ENCODE measurements around the gene PDE4D. TPM values are rescaled to one million over a fixed set of nuclear protein-coding genes. Genes with fewer than 3 reads are reported as not detected.

The PDE4D gene
- total and polyA plus RNA-seq, 3 donors from 2014 or later, result 7.8 to 13.9 (median 8.7) TPM

DNA sequence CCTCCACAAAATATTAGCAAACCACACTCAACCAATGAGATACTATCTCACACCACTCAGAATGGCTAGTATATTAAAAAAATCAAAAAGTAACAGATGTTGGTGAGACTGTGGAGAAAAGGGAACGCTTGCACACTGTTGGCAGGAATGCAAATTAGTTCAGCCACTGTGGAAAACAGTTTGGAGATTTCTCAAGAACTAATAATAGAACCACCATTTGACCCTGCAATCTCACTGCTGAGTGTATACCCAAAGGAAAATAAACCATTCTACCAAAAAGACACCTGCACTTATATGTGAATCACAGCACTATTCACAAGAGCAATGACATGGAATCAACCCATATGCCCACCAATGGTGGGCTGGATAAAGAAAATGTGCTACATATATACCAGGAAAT is 393.5 kb downstream of the PDE4D start:
- whole genome bisulfite sequencing, 2 donors, result 35 to 37% methylated on average over 1 of the region's 1 CpG
- intact Hi-C loops (cut with DNase I; ENCODE audit: low total_unique reads), result loop anchor here (10.0 kb wide), 1 partner anchor 175 kb away; no protein-coding TSS in a partner anchor
- H3K27ac ChIP-seq, result no peak overlapping the region

DNA sequence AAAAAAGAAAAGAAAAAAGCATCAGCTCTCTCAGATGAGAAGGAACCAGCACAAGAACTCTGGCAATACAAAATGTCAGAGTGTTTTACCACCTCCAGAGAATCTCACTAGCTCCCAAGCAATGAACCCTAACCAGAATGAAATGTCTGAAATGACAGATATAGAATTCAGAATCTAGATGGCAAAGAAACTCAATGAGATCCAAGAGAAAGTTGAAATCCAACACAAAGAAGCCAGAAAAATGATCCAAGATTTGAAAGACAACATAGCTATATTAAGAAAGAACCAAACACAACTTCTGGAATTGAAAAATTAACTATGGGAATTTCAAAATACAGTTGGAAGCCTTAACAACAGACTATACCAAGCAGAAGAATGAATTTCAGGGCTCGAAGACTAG is 396.3 kb downstream of the PDE4D start:
- H3K9me3 ChIP-seq, result no peaks in the 10 kb centered on the region
- H3K4me3 ChIP-seq, result no peak overlapping the region
- no peaks in the 10 kb centered on the region for H3K4me1 ChIP-seq
- TF ChIP-seq POLR2A (IDR thresholded peaks at IDR 0.05), result no peak
- TF ChIP-seq, protein P1, sequence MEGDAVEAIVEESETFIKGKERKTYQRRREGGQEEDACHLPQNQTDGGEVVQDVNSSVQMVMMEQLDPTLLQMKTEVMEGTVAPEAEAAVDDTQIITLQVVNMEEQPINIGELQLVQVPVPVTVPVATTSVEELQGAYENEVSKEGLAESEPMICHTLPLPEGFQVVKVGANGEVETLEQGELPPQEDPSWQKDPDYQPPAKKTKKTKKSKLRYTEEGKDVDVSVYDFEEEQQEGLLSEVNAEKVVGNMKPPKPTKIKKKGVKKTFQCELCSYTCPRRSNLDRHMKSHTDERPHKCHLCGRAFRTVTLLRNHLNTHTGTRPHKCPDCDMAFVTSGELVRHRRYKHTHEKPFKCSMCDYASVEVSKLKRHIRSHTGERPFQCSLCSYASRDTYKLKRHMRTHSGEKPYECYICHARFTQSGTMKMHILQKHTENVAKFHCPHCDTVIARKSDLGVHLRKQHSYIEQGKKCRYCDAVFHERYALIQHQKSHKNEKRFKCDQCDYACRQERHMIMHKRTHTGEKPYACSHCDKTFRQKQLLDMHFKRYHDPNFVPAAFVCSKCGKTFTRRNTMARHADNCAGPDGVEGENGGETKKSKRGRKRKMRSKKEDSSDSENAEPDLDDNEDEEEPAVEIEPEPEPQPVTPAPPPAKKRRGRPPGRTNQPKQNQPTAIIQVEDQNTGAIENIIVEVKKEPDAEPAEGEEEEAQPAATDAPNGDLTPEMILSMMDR (IDR thresholded peaks at IDR 0.05), result no peak
- 80 to 91% methylated on average over 1 of the region's 1 CpG for WGBS, 2 donors
- intact Hi-C loops (cut with DNase I; ENCODE audit: low total_unique reads), result no loop called here
- H3K27me3 ChIP-seq, result no peaks in the 10 kb centered on the region
- no peak overlapping the region for H3K27ac ChIP-seq
- no peaks in the 10 kb centered on the region for H3K36me3 ChIP-seq (ENCODE audit: low read depth, missing control alignments)
- DNase-seq, result no peak

More for the DNA sequence above, 393.5 kb downstream of the PDE4D start:
- H3K9me3 ChIP-seq, result no peaks in the 10 kb centered on the region
- H3K36me3 ChIP-seq (ENCODE audit: low read depth, missing control alignments), result no peaks in the 10 kb centered on the region
- TF ChIP-seq, protein P1 (IDR thresholded peaks at IDR 0.05), result no peak
- no peak for TF ChIP-seq POLR2A (IDR thresholded peaks at IDR 0.05)
- H3K4me3 ChIP-seq, result no peak overlapping the region
- DNase-seq, result no peak
- H3K4me1 ChIP-seq, result no peaks in the 10 kb centered on the region
- no peaks in the 10 kb centered on the region for H3K27me3 ChIP-seq

DNA sequence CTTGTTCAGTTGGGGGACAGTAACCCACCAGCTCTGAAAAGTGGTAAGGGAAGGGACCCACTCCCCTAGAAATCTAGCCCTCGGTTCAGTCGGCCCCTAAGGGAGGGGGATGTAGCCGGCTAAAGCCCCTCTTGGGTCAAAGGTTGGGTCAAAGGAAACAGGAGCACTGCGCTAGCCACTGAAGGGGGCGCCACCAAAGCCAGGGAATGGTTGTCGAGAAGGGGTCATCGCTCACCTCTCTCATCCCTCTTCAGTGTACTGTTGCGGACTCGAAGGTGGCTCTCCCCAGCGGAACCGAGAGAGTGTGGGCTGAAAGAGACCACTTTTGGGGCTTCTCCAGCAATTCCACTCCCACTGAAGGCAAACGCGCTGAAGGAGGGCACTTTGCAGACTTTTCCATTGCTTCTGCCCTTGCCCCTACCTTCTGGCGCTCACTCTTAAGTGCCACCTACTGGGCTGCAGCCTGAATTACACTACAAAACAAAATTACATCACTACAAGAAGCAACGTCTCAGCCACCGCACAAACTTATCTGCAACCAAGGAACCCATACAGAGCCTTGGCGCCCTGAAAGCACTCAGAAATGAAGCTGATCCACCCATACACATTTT is 396.9 kb downstream of the PDE4D start:
- H3K27me3 ChIP-seq, result no peaks in the 10 kb centered on the region
- TF ChIP-seq, protein P1 (IDR thresholded peaks at IDR 0.05), result peak in 1 of 3 experiments; percentile 52
- TF ChIP-seq POLR2A (IDR thresholded peaks at IDR 0.05), result no peak
- DNase-seq, result peak; percentile 27
- intact Hi-C loops (cut with DNase I; ENCODE audit: low total_unique reads), result no loop called here
- no peaks in the 10 kb centered on the region for H3K4me1 ChIP-seq
- H3K36me3 ChIP-seq (ENCODE audit: low read depth, missing control alignments), result no peaks in the 10 kb centered on the region
- 65 to 73% methylated on average over 17 of the region's 17 CpGs for WGBS, 2 donors
- no peaks in the 10 kb centered on the region for H3K9me3 ChIP-seq
- no peak overlapping the region for H3K27ac ChIP-seq
- peak overlapping the region in 1 of 2 donors; percentile 19 for H3K4me3 ChIP-seq

DNA sequence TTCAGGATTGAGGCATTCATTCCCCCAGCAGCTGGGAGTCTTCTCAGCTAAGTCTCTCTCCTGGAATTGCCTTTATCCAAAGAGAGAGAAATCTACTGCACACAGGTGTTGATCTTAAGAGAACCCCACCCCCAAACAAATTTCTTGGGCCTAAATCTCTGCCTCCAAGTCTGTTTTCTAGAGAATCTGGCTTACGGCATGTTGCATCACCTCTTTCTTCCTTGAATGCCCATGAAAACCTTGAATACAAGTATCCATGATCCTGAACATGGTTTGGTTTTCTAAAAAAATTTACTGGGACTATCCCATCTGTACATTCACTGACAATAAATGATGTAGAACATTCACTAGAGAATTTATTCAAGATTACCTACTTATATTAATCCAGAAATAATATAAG is 401.6 kb downstream of the PDE4D start:
- WGBS, 2 donors, result 90 to 96% methylated on average over 1 of the region's 1 CpG
- intact Hi-C loops (cut with DNase I; ENCODE audit: low total_unique reads), result no loop called here
- TF ChIP-seq, protein P1 (IDR thresholded peaks at IDR 0.05), result no peak
- TF ChIP-seq POLR2A (IDR thresholded peaks at IDR 0.05), result no peak

DNA sequence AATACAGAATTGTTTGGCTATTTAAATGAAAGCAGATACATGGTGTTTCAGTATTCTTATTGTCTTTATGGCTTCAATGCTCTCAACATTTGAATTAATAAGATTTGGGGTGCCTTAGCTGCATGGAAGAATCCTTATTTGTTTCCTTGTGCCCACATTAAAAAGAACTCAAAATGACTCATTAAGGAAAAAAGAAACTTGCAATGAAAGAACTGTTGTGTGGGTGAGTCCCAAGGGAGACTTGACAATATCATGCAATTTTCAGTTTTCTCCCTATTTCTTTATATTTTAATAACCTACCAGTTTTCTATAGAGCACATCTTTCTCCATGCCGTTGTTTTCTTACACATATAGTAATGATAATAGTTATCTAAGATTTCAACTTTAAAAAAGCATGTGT is 404.0 kb downstream of the PDE4D start:
- intact Hi-C loops (cut with DNase I; ENCODE audit: low total_unique reads), result no loop called here
- no peak overlapping the region for H3K27ac ChIP-seq
- H3K4me3 ChIP-seq, result no peak overlapping the region
- TF ChIP-seq, protein P1 (IDR thresholded peaks at IDR 0.05), result no peak
- no peak for TF ChIP-seq POLR2A (IDR thresholded peaks at IDR 0.05)
- no peak for DNase-seq
- 74 to 79% methylated on average over 1 of the region's 1 CpG for WGBS, 2 donors
- peaks cover 11% of the 10 kb centered on the region for H3K4me1 ChIP-seq
- no peaks in the 10 kb centered on the region for H3K36me3 ChIP-seq (ENCODE audit: low read depth, missing control alignments)
- H3K9me3 ChIP-seq, result no peaks in the 10 kb centered on the region
- no peaks in the 10 kb centered on the region for H3K27me3 ChIP-seq

More for the DNA sequence above, 401.6 kb downstream of the PDE4D start:
- Histone ChIP-seq H3K4me3 (no peak overlapping the region), H3K36me3 (ENCODE audit: low read depth, missing control alignments) (no peaks in the 10 kb centered on the region), H3K9me3 (no peaks in the 10 kb centered on the region), H3K4me1 (peaks cover 11% of the 10 kb centered on the region), H3K27me3 (no peaks in the 10 kb centered on the region), H3K27ac (no peak overlapping the region)
- no peak for DNase-seq
